ENCODE results near the gene LCP1. TPM values are rescaled to one million over a fixed set of nuclear protein-coding genes. Genes with fewer than 3 reads are reported as not detected.
A peak's percentile ranks its signal among the peaks of the same experiment; 100 is the strongest.

Gene LCP1
- polyA plus RNA-seq, 1 donor (not counting 4 experiments of a cell fraction or from before 2014, with no cell fraction given) = 2.5 TPM

DNA sequence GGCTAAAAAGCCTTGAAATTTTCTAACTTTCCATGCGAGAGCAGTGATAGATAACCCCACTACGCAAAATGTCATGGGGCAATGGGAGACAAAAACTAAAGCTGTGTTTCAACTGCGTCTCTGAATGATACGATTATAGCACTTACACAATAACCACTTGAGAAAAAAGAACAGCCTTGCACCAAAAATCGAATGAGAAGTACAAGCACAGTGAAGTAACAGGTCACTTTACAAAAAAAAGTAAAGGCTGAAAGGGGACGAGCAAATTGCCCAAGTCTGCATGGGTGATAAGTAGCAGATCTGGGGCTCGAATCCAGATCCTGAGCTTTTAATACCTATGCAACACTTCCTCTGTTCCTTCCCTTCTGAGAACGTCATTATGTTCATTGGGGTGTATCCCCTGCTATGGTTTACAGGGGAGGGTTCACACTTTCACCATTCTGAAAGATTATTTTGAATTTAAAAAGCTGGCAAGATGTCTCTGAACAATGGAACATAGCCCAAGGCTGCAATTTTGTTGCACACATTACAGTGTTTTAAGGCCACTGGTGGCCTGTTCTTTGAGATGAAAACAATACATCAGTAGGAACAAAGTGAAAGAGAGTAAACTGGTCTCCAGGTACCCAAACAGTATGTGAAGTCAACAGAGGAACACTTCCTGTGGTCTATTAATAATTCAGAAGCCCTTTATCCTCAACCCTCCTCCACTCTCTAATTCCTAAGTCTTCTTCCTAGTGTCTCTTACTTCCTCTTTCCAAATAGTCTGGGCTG, 80.3 kb downstream of the LCP1 start:
- dilution Hi-C loops (cut with MboI; ENCODE audit: extremely low pct_ligation_motif_present, low sequenced_read_pairs) = no loop called here
- no peak overlapping the region for H3K9ac ChIP-seq (ENCODE audit: control insufficient read depth, extremely low read depth, insufficient read depth, low read length)
- peak overlapping the region; percentile 27 for H2AFZ ChIP-seq (ENCODE audit: control insufficient read depth, low read length)
- FAIRE-seq = no peak
- no peaks in the 10 kb centered on the region for H3K9me1 ChIP-seq (ENCODE audit: control insufficient read depth, extremely low read depth, insufficient read depth, low read length)
- DNase-seq (ENCODE audit: low read depth, low spot score) = no peak
- no peaks in the 10 kb centered on the region for H3K27me3 ChIP-seq (ENCODE audit: control insufficient read depth, extremely low read depth, insufficient read depth, low read length)
- H3K4me2 ChIP-seq (ENCODE audit: control insufficient read depth, extremely low read depth, insufficient read depth, low read depth, low read length) = no peak overlapping the region
- no peak overlapping the region for H3K4me3 ChIP-seq (ENCODE audit: control insufficient read depth in 2 of 3, extremely low read depth in 1 of 3, insufficient read depth in 2 of 3, low read depth in 1 of 3, low read length in 3 of 3)
- H3K36me3 ChIP-seq (ENCODE audit: control insufficient read depth in 2 of 2, extremely low read depth in 1 of 2, insufficient read depth in 2 of 2, low read length in 2 of 2) = no peaks in the 10 kb centered on the region
- TF ChIP-seq EZH2 (IDR thresholded peaks at IDR 0.05; ENCODE audit: low read length) (no peak), CTCF (optimal IDR thresholded peaks at IDR 0.05 in 1 of 3, IDR thresholded peaks at IDR 0.05 in 1 of 3, conservative IDR thresholded peaks at IDR 0.05 in 1 of 3; ENCODE audit: extremely low read depth in 1 of 3, insufficient read depth in 2 of 3, low read length in 3 of 3) (no peak)
- H3K9me3 ChIP-seq (ENCODE audit: control insufficient read depth, low read depth, low read length) = no peaks in the 10 kb centered on the region
- H4K20me1 ChIP-seq (ENCODE audit: control insufficient read depth, extremely low read depth, insufficient read depth, low read length) = no peaks in the 10 kb centered on the region
- H3K27ac ChIP-seq (ENCODE audit: control insufficient read depth, insufficient read depth, low read length) = no peak overlapping the region
- peaks cover 6% of the 10 kb centered on the region for H3K4me1 ChIP-seq (ENCODE audit: control insufficient read depth, extremely low read depth, insufficient read depth, low read length)
- no peaks in the 10 kb centered on the region for H3K79me2 ChIP-seq (ENCODE audit: control insufficient read depth, insufficient read depth, low read length)

- Histone ChIP-seq H3K9me1 (ENCODE audit: control insufficient read depth, extremely low read depth, insufficient read depth, low read length) (no peaks in the 10 kb centered on the region), H3K79me2 (ENCODE audit: control insufficient read depth, insufficient read depth, low read length) (no peaks in the 10 kb centered on the region), H3K27me3 (ENCODE audit: control insufficient read depth, extremely low read depth, insufficient read depth, low read length) (no peaks in the 10 kb centered on the region), H3K9ac (ENCODE audit: control insufficient read depth, extremely low read depth, insufficient read depth, low read length) (no peak overlapping the region), H3K9me3 (ENCODE audit: control insufficient read depth, low read depth, low read length) (no peaks in the 10 kb centered on the region), H4K20me1 (ENCODE audit: control insufficient read depth, extremely low read depth, insufficient read depth, low read length) (no peaks in the 10 kb centered on the region), H3K36me3 (ENCODE audit: control insufficient read depth in 2 of 2, extremely low read depth in 1 of 2, insufficient read depth in 2 of 2, low read length in 2 of 2) (no peaks in the 10 kb centered on the region), H3K4me1 (ENCODE audit: control insufficient read depth, extremely low read depth, insufficient read depth, low read length) (peaks cover 6% of the 10 kb centered on the region), H3K4me2 (ENCODE audit: control insufficient read depth, extremely low read depth, insufficient read depth, low read depth, low read length) (no peak overlapping the region), H3K4me3 (ENCODE audit: control insufficient read depth in 2 of 3, extremely low read depth in 1 of 3, insufficient read depth in 2 of 3, low read depth in 1 of 3, low read length in 3 of 3) (no peak overlapping the region), H2AFZ (ENCODE audit: control insufficient read depth, low read length) (no peak overlapping the region), H3K27ac (ENCODE audit: control insufficient read depth, insufficient read depth, low read length) (no peak overlapping the region)
- FAIRE-seq (no peak), DNase-seq (ENCODE audit: low read depth, low spot score) (no peak)
- TF ChIP-seq CTCF (optimal IDR thresholded peaks at IDR 0.05 in 1 of 3, IDR thresholded peaks at IDR 0.05 in 1 of 3, conservative IDR thresholded peaks at IDR 0.05 in 1 of 3; ENCODE audit: extremely low read depth in 1 of 3, insufficient read depth in 2 of 3, low read length in 3 of 3) (no peak), EZH2 (IDR thresholded peaks at IDR 0.05; ENCODE audit: low read length) (no peak)
- dilution Hi-C loops (cut with MboI; ENCODE audit: extremely low pct_ligation_motif_present, low sequenced_read_pairs) = no loop called here
Observed at GRCh38 chr13:46101002-46101401, 81.0 kb downstream of the LCP1 start.
